ENCODE measurements around the gene CAPZA2. TPM values are rescaled to one million over a fixed set of nuclear protein-coding genes. Genes with fewer than 3 reads are reported as not detected.
A peak's percentile ranks its signal among the peaks of the same experiment; 100 is the strongest.

CAPZA2 gene
- total RNA-seq, 4 donors from 2014 or later = 142 to 215 (median 176) TPM

- TF ChIP-seq CTCF (IDR thresholded peaks at IDR 0.05) (no peak), POLR2A (IDR thresholded peaks at IDR 0.05) (no peak)
- WGBS, 2 donors = 58 to 60% methylated on average over 9 of the region's 9 CpGs
- no peak overlapping the region for H3K4me3 ChIP-seq (replicated peaks in 1 of 3)
- DNase-seq = peak; percentile 41 to 52
- no peaks in the 10 kb centered on the region for H3K27me3 ChIP-seq
- H3K27ac ChIP-seq = no peak overlapping the region
- no peaks in the 10 kb centered on the region for H3K4me1 ChIP-seq
- no peaks in the 10 kb centered on the region for H3K36me3 ChIP-seq
- intact Hi-C loops (cut with DNase I) = no loop called here
- no peaks in the 10 kb centered on the region for H3K9me3 ChIP-seq
These were observed 27.4 kb upstream of the CAPZA2 start for GRCh38 chr7:116834815-116835504.

GRCh38 chr7:116836048-116836447 lies 26.3 kb upstream of the CAPZA2 start:
- no peaks in the 10 kb centered on the region for H3K27me3 ChIP-seq
- no peaks in the 10 kb centered on the region for H3K9me3 ChIP-seq
- intact Hi-C loops (cut with DNase I) = no loop called here
- no peaks in the 10 kb centered on the region for H3K4me1 ChIP-seq
- no peak for TF ChIP-seq CTCF (IDR thresholded peaks at IDR 0.05)
- no peak for TF ChIP-seq POLR2A (IDR thresholded peaks at IDR 0.05)
- H3K27ac ChIP-seq = no peak overlapping the region
- H3K36me3 ChIP-seq = no peaks in the 10 kb centered on the region
- H3K4me3 ChIP-seq (replicated peaks in 1 of 3) = no peak overlapping the region
- DNase-seq = no peak
- WGBS, 2 donors = 80 to 85% methylated on average over 2 of the region's 2 CpGs

GRCh38 chr7:116836911-116837310 lies 25.5 kb upstream of the CAPZA2 start:
- intact Hi-C loops (cut with DNase I) = no loop called here
- no peak overlapping the region for H3K4me3 ChIP-seq (replicated peaks in 1 of 3)
- H3K4me1 ChIP-seq = no peaks in the 10 kb centered on the region
- no peak for DNase-seq
- H3K36me3 ChIP-seq = no peaks in the 10 kb centered on the region
- WGBS, 2 donors = 90 to 93% methylated on average over 4 of the region's 4 CpGs
- H3K27ac ChIP-seq = no peak overlapping the region
- H3K27me3 ChIP-seq = no peaks in the 10 kb centered on the region
- no peaks in the 10 kb centered on the region for H3K9me3 ChIP-seq
- TF ChIP-seq CTCF (IDR thresholded peaks at IDR 0.05) = no peak
- TF ChIP-seq POLR2A (IDR thresholded peaks at IDR 0.05) = no peak

- Histone ChIP-seq H3K9me3 (no peaks in the 10 kb centered on the region), H3K27me3 (no peaks in the 10 kb centered on the region), H3K27ac (no peak overlapping the region), H3K4me3 (replicated peaks in 1 of 3) (no peak overlapping the region), H3K36me3 (no peaks in the 10 kb centered on the region), H3K4me1 (no peaks in the 10 kb centered on the region)
- no peak for DNase-seq
- 90 to 93% methylated on average over 3 of the region's 3 CpGs for WGBS, 2 donors
- TF ChIP-seq CTCF (IDR thresholded peaks at IDR 0.05) (no peak), POLR2A (IDR thresholded peaks at IDR 0.05) (no peak)
- intact Hi-C loops (cut with DNase I) = no loop called here
These were observed 24.8 kb upstream of the CAPZA2 start for GRCh38 chr7:116837586-116837985.

- no peak overlapping the region for H3K27ac ChIP-seq
- TF ChIP-seq POLR2A (IDR thresholded peaks at IDR 0.05) (no peak), CTCF (IDR thresholded peaks at IDR 0.05) (no peak)
- WGBS, 2 donors = 69 to 73% methylated on average over 5 of the region's 5 CpGs
- H3K9me3 ChIP-seq = no peaks in the 10 kb centered on the region
- no peaks in the 10 kb centered on the region for H3K27me3 ChIP-seq
- no peaks in the 10 kb centered on the region for H3K36me3 ChIP-seq
- H3K4me3 ChIP-seq (replicated peaks in 1 of 3) = no peak overlapping the region
- intact Hi-C loops (cut with DNase I) = no loop called here
- no peak for DNase-seq
- H3K4me1 ChIP-seq = no peaks in the 10 kb centered on the region
These were observed 22.1 kb upstream of the CAPZA2 start for GRCh38 chr7:116840256-116840655.
